Ammon's horn (tissue), 1 donor: Measurements from ENCODE around the gene POLR2E.
"Not testable (repeated sequence)": the region's sequence is repeated elsewhere in the genome, so short reads cannot be mapped to it uniquely, and the experiment has no call there.

Experiments used
- DNase-seq: peaks from one replicate; pipeline ENCODE4 v3.0.0-alpha.2; 2016; ENCODE audit warnings: low spot score

The POLR2E gene

DNA sequence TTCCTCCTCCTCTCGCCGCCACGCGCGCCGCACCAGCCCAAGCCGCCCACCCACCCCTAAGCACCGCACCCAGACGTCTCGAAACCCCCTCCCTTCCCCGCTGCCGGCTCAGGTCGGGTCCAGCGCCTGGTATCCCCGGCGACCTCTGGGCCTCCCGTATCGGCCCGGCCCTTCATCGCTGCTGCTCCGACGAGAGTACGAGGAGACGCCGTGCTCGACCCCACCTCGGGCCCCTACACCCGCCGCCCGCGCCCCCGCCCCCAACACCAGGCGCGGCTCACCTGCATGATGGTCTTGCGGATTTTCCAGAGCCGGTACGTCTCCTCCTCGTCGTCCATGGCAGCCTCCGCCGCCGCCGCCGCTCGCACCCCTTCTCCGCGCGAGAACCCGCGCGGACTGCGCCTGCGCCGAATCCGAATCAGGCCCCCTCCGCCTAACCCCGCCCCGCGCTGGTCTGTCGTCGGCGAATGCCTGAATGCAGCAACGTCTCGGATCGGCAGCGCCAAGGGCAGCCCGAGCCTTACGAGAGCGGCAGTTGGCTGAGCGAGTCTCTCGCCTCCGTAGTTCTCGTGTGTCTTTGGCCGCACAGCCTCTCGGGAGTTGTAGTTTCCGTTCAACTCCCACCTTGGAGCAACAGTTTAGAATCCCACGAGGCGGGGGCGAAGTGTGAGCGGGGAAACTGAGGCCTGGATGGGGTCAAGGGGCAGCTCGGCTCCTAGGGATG is at the start of gene POLR2E:
Gene POLR2E, minus strand, starts transcription at position 398 of the 724 bp plus-strand sequence. Its CDS starts 60 bp downstream, at position 338.
- peak; percentile 100 for DNase-seq

DNA sequence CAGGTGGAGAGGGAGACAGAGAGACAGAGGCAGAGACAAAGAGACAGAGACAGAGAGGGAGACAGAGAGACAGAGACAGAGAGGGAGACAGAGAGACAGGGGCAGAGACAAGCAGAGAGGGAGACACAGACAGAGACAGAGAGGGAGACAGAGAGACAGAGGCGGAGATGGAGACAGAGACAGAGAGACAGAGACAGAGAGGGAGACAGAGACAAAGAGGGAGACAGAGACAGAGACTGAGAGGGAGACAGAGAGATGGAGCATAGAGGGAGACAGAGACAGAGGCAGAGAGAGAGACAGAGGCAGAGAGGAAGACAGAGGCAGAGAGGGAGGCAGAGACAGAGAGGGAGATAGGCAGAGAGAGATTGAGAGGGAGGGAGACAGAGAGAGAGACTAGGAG is 49.6 kb upstream of the POLR2E start:
- no peak for DNase-seq

DNA sequence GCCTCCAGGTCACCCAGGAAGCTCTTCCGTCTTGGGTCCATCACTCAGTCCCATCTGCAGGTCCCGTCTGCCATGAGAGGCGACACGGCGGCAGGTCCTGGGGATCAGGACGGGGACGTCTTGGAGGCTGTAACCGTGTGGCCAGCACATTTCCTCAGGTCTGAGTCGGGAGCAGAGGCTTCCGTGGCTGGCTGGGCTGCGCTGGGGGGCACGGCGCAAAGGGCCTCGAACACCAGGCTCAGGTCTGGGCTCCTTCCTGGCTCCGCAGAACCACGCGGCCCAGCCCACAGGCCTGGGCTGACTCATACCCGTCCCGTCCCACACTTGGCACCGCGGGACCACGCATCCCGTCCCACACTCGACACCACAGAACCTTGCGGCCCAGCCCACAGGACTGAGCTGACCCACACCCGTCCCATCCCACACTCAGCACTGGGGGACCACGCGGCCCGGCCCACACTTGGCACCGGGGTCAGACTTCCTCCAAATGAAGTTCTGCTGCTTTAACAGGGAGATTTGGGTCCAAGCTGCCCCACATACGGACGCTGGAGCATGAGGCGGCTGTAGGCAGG is 48.7 kb upstream of the POLR2E start:
- DNase-seq: no peak

DNA sequence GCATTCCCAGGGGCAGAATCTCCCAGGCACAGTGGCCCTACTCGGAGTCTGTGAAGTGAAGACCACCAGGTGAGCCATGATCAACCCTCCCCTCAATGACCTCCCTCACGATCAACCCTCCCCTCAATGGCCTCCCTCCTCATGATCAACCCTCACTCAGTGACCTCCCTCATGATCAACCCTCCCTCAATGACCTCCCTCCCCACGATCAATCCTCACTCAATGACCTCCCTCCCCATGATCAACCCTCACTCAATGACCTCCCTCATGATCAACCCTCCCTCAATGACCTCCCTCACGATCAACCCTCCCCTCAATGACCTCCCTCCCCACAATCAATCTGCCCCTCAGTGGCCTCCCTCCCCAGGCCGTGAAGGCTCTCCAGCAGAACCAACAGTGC is 46.8 kb upstream of the POLR2E start:
- no peak for DNase-seq

DNA sequence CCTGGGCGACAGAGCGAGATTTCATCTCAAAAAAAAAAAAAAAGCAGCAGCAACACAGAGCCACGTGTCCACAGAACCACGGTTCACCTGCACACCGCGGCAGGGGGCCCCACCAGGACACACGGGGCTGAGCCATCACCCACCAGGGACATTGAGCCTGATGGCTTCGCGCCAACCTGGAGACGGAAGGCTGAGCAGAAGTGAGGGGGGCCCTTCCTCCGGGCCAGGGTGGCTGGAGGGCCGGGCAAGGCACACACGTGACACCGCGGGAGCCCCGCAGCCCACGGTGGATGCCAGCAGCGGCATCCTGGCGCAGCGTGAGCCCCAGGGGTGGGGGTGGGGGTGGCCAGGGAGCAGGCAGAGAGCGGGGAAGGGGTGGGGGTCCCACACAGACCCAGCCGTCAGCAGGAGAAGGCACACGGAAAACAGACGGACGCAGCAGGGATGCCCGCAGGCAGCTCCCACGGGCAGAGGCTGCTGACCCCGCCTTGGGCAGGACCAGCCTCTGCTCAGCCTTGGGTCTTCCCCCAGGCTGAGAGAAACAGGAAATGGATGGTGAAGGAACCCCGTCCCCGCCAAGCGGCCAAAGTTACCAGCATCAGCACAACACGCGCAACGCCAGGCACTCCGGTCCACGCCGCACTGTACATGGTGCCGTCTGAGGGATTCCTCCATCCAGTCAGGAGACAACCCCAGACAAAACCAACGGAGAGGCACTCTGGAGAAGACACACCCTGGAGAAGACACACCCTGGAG is 45.3 kb upstream of the POLR2E start:
- no peak for DNase-seq

DNA sequence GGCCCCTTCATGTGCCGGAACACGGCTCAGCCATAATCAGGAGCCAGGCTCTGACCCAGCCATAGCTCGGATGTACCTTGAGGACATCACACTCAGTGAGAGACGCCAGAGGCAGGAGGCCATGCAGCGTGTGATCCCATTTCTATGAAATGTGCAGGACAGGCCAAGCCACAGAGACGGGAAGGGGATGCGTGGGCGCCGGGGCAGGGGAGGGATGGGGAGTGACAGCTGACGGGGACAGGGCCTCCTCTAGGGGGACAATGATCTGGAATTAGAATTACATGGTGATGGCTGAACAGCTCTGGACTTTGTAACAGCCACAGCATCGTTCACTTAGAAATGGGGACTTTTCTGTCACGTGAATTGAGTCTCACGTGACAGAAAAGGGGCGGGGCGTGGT is 44.0 kb upstream of the POLR2E start:
- DNase-seq: no peak

DNA sequence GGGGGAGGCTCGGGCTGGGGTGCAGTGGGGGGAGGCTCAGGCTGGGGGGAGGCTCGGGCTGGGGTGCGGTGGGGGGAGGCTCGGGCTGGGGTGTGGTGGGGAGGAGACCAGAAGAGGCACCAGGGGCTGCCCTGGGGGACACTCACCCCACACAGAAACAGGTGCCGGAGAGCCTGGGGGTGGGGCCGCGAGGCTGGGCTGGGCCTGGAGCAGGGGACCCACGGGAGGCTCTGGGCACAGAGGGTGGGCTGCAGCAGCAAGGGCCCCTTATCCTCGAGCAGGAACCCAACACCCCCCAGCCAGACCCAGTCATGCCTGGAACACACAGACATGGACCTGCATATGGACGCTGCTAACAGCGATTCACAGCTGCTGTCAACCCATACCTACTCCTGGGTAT is 42.9 kb upstream of the POLR2E start:
- no peak for DNase-seq

DNA sequence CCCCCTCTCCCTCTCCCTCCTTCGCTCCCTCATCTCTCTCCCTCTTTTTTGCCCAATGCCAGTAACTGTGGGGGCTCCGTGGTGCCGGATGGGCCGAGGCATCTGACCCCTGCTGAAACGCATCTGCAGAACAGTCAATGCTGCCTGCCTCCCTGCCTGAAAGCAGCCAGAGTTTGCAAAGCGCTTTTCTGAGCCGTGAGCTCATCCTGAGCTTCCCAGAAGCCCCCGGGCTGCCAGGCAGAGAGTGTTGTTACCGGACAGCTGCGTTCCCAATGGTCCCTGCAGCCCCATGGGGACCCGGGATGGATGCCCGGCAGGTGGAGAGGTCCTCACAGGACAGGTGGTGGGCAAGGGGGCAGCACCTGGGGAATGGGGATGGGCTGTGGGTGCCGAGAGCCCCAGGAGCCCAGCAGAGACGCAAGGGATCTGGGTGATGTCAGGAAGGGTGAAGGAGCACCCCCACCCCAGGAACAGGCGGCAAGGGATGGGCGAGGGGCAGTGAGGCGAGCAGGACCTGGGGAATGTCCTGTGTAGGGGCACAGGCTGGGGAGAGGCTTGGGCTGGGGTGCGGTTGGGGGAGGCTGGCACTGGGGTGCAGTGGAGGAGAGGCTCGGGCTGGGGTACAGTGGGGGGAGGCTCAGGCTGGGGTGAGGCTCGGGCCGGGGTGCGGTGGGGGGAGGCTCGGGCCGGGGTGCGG is 41.6 kb upstream of the POLR2E start:
- DNase-seq: no peak

DNA sequence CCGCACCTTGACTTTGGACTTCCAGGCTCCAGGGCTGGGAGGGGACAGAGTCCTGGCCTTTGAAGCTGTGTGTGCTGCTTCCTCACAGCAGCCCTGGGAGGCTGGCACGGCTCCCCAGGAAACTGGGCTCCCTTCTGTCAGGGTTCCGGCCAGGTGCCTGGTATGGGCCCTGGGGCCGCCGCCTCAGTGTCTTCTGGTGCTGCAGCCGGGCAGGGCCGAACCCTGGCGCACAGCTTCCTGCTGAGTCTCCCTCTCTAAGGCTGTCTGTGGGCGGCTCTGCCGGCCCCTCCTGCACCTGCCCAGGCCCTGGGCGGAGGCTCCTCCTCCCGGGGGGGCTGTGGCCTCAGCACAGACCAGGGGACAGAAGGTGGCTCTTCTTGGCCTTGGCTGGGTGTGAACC is 41.0 kb upstream of the POLR2E start:
- DNase-seq: no peak

DNA sequence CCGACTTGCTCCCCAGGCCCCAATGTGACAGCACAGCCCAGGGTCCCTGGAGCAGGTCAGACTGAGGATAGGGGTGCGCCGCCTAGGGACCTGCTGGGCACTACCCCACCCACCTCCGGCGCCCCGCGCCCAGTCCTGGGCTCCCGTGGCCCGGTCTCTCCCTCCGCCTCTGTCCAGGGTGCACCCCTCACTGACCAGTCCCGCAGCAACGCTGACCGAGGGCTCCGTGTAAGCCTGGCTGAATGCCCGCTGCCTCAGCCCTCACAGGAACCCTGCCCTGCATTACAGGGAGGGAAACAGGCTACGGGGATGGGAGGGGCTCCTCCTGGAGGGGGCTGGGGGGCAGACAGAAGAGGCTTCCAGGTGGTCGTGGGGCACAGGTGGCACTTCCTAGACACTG is 40.3 kb upstream of the POLR2E start:
- DNase-seq: no peak

DNA sequence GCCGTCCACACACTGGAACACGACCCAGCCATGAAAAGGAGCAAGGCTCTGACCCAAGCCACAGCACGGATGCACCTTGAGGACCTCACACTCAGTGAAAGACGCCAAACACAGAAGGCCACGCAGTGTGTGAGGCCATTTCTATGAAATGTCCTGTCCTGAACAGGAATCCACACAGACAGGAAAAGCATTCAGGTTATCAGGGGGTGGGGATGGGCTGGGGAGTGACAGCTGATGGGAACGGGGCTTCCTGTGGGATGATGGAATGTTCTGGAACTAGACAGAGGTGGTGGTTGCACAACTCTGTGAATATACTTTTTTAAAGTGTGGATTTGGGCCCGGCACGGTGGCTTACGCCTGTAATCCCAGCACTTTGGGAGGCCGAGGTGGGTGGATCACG is 39.3 kb upstream of the POLR2E start:
- no peak for DNase-seq

DNA sequence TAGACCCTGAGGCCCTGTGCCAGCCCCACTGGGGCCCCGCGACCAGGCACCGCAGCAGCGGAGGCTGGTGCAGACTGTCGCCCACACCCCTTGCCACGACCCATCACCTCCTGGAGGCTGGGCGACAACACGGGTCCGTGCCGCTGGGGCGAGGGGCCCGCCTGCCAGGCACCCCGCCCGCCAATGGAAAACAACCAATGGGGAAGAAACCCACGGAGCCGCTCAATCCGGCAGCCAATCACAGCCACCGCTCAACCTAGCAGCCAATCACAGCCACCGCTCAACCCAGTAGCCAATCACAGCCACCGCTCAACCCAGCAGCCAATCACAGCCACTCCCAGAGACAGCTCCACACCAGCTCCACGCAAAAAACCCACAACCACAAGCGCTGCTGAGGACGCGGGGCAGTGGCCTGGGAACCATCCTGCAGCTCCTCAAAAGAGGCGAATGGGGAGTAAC is 38.3 kb upstream of the POLR2E start:
- DNase-seq: no peak

DNA sequence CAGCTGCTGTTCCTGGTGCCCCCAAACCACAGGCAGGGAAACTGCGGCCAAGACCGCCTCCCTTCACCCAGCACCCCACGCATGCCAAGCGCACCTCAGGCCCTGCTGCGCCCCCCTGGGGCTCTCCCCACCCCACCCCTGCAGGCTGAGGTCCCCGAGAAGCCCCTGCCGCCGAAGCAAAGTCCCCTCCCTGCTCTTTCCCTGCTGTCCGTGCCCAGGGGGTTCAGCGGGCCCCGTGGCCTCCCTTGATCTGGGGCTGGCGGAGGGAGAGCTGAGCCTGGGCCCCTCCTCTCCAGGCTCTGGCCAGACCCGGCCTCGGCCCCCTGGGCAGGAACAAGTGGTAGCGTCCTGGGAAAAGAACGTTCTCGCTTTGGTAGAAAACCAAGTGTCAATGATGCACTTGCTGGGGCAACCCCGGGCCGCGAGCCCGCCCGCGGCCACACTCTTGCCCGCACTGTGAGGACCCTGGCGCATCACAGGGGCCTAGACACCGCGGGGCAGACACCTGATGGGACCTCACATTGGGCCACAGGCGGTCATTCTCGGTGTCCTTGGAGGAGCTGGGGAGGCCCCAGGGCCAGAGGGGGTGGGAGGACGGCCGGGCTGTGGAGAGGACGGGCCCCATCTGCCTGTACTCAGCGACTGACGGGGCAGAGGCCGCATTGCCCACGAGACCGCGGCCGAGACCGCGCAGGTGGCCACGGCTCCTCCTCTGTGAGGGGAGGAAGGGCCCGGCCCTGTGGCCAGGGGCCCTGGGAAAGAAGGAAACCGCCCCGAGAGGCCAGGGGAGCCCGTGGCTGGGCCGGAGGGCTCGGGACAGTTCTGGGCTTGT is 37.6 kb upstream of the POLR2E start:
- no peak for DNase-seq

DNA sequence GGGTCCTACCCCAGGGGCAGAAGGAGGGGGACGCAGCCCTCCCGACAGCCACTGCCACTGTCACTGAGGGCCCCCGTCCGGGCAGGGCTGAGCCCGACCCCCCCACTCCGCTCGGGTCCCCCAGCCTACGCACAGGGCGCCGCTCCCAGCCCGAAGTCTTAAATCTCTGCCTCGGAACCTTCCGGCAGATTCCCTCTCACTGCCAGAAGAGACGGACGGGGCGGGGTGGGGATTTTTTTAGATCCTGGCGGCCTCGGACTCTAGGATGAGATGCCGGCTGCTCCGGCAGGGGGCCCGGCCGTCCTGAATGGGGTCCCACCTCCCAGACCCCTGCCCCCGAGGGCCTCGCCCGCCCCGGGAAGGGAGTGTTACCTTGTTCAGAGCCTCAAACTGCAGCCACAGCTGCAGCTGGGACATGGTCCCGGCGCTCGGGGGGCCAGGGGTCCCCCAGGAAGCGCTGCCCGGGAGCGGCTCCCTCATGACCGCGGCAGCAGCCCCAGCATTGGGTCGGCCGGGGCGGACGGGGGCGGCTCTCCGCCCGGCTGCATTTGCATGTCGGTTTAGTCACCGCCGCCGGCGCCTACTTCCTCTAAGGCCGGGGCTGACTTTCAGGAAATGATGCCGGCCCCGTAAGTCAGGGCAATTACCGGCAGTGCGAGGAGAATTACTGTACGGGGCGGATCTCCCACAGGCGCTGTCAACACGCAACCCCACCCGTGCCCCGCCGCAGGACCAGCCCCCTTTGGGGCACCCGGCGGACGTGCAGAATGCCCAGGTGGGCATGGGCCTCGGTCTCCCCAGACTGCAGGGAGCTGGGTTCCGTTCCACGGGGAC is 36.8 kb upstream of the POLR2E start:
- DNase-seq: peak; percentile 57

DNA sequence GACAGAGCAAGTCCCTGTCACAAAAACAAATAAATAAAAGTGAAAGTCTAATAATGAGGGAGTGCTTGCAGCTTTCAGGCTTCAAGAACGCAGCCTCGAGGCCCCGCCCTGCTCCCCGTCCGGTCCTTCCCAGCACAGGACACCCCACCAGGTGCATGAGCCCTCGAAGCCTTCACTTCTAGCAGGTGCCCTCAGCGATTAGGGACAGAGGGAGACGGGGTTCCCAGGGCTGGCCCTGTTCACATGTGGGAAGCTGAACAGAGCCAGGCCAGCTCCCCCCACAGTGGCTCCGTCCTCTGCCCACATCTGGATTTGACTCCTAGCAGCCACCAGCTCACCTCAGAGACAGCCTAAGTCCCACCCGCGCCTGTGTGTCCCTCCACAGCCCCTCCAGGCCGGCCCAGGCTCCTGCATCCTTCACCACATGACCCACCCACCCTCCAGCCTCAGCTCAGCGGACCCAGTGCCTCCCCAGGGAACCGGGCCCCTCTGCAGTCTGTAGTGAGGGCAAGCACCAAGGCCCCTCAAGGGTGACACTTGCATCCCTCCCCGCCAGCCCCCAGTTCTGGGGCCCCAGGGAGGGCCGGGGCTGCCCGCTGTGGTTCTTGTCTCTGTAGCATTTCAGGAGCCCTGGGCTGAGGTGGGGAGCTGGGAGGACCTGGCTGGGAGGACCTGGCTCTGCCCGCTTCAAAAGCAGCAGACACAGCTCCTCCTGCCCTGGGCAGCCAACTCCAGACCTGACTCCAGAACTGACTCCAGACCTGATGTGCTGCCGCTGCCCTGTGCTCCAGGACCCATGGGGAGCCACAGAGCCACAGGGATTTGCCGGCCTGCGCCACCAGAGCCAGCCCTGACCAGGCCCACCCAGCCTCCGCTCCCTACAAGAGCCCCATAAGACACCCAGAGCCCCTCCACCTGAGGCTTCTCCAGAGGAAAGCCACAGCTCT is 35.9 kb upstream of the POLR2E start:
- no peak for DNase-seq

DNA sequence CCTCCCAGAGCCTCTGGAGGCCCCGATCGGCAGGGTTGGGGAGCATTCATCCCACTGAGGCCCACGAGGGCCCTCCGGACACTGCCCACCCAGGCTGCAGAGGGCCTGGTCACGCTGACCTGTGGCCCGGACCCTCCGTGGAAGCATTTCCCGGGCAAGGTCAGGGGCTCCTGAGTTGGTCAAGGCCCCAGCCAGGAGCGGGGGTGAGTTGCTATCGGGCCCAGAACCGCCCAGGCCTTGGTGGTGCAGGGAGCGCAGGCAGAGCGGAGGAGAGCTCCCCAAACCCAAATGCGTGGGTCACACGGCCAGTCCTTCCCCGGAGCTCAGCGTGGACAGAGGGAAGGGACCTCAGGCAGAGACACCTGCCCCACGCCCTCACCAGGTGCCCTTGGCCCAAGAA is 34.4 kb upstream of the POLR2E start:
- DNase-seq: no peak

DNA sequence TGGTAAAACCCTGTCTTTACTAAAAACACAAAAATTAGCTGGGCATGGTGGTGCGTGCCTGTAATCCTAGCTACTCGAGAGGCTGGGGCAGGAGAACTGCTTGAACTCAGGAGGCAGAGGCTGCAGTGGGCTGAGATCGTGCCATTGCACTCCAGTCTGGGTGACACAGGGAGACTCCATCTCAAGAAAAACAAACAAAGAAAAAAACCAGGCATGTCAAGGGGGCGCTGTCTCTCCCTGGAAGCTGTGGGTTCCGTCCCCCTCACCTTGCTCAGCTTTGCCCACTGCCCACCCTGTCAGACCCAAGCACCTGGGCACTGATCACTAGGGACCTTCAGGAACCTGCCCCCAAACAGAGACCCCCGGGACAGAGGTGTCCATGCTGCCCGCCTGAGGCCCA is 33.9 kb upstream of the POLR2E start:
- not testable (repeated sequence) for DNase-seq

DNA sequence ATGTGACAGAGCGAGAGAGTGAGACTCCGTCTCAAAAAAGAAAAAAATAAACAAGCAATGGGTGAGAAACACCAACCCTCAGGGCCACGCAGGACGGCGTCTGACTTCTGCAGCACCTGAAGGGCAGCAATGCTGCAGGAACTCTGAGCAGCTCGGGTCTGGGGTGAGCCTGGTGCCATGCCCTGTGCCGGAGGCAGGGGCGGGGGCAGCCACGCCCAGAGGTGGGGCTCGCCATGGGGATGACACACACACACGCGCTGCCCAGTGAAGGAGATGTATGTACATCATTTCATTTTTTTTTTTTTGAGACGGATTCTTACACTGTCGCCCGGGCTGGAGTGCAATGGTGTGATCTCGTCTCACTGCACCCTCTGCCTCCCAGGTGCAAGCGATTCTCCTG is 32.9 kb upstream of the POLR2E start:
- no peak for DNase-seq

DNA sequence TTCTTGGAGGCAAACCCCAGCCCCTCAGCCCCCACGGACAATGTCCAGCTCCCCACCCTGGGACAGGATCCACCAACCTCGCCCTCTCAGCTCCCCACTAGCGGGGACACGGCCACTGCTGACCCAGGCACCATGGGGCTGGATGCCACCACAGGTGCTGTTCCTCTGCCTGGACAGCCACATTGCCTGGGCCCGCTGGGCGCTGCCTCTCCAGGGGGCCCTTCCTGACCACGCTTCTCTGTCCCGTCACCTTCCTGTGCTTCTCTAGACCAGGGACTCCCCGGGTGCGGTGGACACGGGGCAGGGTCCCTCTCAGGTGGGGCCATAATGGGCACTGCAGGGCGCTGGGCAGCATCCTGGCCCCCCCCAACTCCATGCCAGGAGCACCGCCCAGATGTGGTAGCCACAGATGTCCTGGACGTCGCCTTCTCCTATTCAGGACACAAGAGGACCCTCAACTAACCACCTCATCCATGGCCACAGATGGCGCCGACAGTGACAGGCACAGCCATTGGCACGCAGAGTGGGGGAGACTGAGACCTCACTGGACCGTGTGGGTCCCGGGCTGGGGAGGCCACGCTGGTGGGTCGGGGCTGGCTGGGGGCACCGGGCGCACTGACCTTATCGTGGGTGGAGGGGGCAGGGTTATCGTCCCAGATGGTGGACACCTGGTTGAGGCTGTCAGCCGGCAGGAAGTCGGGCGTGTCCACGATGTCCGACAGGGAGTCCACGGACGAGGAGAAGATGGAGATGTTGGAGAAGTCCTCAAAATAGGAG is 32.0 kb upstream of the POLR2E start:
- DNase-seq: no peak
